Stimulated activated CD4-positive, alpha-beta T cell treated with anti-CD3 and anti-CD28 coated beads, Interleukin-2, amount 100 ng/mL, for 48 hours (primary cell): ENCODE results near the gene MED31.
"Not testable (repeated sequence)": the region's sequence is repeated elsewhere in the genome, so short reads cannot be mapped to it uniquely, and the experiment has no call there.

Experiments used
- DNase-seq, 2 donors: peaks; one replicate each; pipeline ENCODE4 v3.0.0-alpha.2; 2020

The MED31 gene

GRCh38 chr17:6676802-6677157 lies 25.4 kb upstream of the MED31 start:
- DNase-seq = no peak

- DNase-seq = no peak
These were observed 23.9 kb upstream of the MED31 start for GRCh38 chr17:6675201-6675825.

GRCh38 chr17:6674586-6674985 lies 23.2 kb upstream of the MED31 start:
- no peak for DNase-seq

DNA sequence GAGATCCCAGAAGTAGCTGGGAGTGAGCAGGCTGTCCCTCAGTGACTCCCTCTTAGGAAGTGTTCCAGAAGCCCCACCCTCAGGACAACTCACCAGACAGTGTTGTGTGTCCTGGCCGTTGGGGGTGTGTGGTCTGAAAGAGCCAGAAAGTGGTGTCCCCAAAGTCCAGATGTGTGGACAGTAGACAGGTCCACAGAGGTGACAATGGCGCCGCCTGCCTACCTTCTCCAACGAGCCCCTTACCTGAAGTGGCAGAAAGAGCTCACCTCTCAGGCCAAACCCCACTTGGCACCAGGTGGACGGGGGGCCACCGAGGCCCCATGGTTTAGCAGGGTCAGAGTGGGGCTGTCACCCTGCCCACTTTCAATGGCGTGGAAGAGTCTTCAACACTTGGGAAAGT lies 20.0 kb upstream of the MED31 start:
- no peak for DNase-seq

- DNase-seq = no peak
These were observed 19.6 kb upstream of the MED31 start for GRCh38 chr17:6670999-6671398.

- no peak for DNase-seq
These were observed 19.2 kb upstream of the MED31 start for GRCh38 chr17:6670571-6670970.

GRCh38 chr17:6669479-6670212 lies 18.2 kb upstream of the MED31 start:
- DNase-seq = no peak

DNA sequence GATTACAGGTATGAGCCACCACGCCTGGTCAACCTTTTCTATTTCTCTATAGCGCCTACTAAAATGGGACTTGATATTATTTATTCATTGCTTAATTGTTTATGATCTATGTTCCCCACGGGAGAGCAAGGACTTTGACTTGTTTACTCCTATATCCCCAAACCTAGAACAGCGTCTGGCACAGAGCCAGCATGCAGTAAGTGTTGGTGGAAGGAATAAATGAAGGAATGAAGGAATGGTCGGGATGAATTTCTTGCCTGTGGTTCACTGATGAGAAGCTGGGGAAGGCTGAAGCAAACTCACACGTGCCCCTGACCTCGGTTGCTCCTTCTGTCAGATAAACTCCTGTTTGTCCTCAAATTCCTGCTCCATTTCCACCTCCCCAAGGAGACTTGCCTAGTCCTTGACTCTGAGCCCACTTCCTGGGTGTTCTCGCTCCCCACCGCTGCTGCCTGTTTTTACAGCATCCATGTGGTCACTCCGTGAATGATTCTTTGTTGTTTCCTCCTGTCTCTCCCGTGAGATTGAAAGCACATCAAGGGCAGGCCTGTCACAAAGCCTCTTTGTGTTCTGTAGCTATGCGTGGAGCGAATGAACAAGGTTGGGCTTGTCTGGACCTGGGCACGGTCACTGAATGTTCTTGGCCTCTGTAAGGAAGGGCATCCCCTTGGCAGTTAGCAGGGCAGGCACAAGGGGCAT lies 17.5 kb upstream of the MED31 start:
- DNase-seq = no peak

GRCh38 chr17:6668219-6668618 lies 16.8 kb upstream of the MED31 start:
- DNase-seq = no peak

DNA sequence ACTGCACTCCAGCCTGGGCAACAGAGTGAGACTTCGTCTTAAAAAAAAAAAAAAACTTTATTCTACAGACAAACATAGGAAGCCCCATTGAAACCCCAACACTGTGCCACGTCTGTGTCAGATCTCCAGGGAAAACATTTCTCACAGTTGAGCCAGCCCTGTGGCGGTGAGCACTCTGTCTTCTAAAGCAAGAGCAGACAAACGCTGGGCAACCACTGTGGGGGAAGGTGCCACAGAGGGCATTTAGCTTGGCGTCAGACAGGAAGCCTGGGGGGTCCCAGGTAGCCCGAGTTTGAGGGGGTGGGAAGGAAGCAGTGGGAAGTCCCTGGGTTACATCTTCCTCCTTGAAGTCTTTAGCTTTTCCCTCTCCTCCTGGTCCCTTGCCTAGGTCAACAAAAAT lies 16.1 kb upstream of the MED31 start:
- no peak for DNase-seq

DNA sequence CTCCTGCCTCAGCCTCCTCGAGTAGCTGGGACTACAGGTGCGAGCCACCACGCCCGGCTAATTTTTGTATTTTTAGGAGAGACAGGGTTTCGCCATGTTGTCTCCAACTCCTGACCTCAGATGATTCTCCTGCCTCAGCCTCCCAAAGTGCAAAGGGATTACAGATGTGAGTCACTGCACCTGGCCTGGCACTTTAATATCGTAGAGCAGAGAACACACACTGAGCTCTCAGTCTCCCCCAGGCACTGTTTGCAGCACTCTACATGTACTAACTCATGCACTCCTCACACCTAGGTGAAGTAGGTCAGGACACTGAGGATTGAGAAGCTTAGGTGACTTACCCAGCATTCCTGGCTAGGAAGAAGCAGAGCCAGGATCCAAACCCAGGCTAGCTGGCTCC lies 15.2 kb upstream of the MED31 start:
- DNase-seq = no peak

GRCh38 chr17:6666077-6666521 lies 14.7 kb upstream of the MED31 start:
- peak; percentile 30 to 32 for DNase-seq

DNA sequence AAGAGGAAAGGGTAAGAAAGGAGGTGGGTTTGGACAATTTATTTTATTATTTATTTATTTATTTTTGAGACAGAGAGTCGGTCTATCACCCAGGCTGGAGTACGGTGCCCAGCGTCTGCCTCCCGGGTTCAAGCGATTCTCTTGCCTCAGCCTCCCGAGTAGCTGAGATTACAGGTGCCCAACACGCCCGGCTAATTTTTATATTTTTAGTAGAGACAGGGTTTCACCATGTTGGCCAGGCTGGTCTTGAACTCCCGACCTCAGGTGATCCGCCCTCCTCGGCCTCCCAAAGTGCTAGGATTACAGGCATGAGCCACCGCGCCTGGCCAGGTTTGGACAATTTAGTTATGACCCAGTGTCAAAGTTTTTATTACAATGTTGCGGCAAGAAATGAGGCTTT lies 11.8 kb upstream of the MED31 start:
- DNase-seq = not testable (repeated sequence)

GRCh38 chr17:6661464-6661848 lies 10.1 kb upstream of the MED31 start:
- no peak for DNase-seq

GRCh38 chr17:6660805-6661463 lies 9.5 kb upstream of the MED31 start:
- no peak for DNase-seq

- no peak for DNase-seq
These were observed 8.7 kb upstream of the MED31 start for GRCh38 chr17:6660101-6660500.

- not testable (repeated sequence) for DNase-seq
These were observed 7.0 kb upstream of the MED31 start for GRCh38 chr17:6658411-6658810.

- no peak for DNase-seq
These were observed 6.4 kb upstream of the MED31 start for GRCh38 chr17:6657633-6658287.

DNA sequence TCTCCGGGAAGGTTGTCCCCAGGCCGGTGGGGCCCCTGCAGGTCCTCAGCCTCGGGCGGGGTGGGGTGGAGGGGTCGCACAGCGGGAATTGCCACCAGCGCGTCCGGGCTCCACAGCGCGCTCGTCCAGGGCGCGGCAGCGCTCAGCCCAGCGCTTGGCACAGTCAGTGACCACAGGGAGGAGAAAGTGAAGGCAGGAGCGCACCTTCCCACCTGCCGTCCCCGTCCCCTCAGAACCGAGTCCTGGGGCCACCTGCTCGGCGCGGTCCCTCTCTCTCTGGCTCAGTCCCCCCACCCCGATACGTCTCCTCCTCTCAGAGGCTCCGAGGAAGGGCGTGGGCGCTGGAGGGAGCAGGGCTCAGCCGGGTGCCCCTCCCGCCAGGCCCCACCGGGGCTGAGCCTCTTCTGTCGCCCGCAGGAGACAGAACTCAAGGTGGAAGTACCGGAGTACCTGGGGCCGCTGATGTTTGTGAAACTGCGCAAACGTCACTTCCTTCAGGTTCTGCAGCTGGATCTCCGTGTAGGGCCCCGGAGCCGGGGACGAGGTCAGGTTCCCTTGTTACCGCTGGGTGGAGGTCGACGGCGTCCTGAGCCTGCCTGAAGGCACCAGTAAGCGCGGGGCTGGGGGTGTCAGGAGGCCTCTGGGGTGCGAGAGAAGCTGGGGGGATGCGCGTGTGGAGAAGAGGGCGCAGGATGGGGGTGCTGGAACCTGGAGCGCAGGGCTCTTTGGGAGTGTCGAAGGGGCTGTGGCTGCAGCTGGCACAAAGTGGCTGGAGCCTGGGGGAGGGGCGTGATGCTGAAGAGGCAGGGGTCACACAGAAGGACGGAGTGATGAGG lies 5.6 kb upstream of the MED31 start:
- peak; percentile 45 to 58 for DNase-seq

DNA sequence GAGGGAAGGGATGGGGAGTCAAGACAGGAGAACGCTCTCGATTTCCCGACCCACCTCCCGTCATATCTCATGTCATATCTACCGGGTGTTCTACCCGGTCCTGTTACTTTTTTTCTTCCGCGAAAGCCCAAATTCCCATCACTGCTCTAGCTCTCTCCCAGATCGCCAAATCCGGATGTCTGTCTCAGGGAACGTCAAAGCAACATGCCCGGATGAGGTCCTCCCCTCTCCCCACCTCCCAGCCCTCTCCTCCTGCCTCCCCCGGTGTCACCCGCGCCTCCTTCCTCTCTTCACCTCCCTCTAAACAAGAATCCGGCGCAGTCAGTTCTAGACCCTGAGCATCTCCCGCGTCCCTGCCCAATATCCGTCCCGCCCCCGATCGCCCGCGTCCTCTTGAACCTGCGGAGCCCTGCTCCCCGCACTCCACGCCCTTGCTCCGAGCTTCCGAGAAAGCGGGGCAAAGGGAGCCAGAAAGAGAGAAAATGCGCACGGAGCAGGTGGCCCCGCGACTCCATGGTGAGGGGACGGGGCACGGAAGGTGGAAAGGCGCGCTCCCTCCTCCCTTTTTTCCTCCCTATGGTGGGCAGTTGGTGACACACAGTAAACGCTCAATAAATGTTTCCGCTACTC lies 4.4 kb upstream of the MED31 start:
- not testable (repeated sequence) for DNase-seq

- no peak for DNase-seq
These were observed 3.7 kb upstream of the MED31 start for GRCh38 chr17:6654841-6655731.
